ENCODE results near the gene NR1D1. TPM values are rescaled to one million over a fixed set of nuclear protein-coding genes. Genes with fewer than 3 reads are reported as not detected.

Gene NR1D1
- total and polyA plus RNA-seq, 2 of the 13 experiments (the other 11 are each of a cell fraction or from before 2014, with no cell fraction given) = 2.1 to 2.7 TPM

DNA sequence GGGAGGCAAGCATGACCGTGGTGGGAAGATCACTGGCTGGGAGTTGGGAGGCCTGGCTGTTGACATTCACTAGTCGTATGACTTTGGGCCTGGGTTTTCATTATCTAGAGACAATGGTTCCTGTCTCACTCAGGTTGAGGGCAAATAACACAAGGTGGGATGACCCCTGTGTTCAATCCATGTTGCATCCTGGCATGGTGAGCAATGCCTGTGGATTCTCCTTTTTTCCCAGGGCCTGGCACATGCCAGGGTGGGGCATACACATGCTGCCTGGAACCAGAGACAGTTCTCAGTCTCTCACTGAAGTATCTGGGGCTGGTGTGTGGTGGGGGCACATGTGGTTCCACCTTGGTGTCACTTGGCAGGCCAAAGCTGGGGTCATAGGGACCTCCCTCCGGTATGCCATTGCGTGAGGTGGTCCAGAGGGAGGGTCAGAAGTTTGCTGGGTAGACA, 32.2 kb downstream of the NR1D1 start (continued):
- TF ChIP-seq ZNF687 (CRISPR knock-in tag; IDR thresholded peaks at IDR 0.05) = no peak
- TF ChIP-seq ZNF790 (CRISPR knock-in tag; IDR thresholded peaks at IDR 0.05; ENCODE audit: borderline replicate concordance) = no peak
- TF ChIP-seq, protein P1, sequence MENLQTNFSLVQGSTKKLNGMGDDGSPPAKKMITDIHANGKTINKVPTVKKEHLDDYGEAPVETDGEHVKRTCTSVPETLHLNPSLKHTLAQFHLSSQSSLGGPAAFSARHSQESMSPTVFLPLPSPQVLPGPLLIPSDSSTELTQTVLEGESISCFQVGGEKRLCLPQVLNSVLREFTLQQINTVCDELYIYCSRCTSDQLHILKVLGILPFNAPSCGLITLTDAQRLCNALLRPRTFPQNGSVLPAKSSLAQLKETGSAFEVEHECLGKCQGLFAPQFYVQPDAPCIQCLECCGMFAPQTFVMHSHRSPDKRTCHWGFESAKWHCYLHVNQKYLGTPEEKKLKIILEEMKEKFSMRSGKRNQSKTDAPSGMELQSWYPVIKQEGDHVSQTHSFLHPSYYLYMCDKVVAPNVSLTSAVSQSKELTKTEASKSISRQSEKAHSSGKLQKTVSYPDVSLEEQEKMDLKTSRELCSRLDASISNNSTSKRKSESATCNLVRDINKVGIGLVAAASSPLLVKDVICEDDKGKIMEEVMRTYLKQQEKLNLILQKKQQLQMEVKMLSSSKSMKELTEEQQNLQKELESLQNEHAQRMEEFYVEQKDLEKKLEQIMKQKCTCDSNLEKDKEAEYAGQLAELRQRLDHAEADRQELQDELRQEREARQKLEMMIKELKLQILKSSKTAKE (CRISPR knock-in tag; IDR thresholded peaks at IDR 0.05; ENCODE audit: borderline replicate concordance) = no peak

- no peak overlapping the region for H3K27ac ChIP-seq (ENCODE audit: extremely low read length, insufficient read depth, low read length)
- CTCF ChIA-PET (ENCODE audit: low intra/inter-chr PET ratio, low total read pairs) = no interaction called here
- TF ChIP-seq, protein P2, sequence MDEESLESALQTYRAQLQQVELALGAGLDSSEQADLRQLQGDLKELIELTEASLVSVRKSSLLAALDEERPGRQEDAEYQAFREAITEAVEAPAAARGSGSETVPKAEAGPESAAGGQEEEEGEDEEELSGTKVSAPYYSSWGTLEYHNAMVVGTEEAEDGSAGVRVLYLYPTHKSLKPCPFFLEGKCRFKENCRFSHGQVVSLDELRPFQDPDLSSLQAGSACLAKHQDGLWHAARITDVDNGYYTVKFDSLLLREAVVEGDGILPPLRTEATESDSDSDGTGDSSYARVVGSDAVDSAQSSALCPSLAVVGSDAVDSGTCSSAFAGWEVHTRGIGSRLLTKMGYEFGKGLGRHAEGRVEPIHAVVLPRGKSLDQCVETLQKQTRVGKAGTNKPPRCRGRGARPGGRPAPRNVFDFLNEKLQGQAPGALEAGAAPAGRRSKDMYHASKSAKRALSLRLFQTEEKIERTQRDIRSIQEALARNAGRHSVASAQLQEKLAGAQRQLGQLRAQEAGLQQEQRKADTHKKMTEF (CRISPR knock-in tag; IDR thresholded peaks at IDR 0.05) = no peak
- TF ChIP-seq ZNF687 (CRISPR knock-in tag; IDR thresholded peaks at IDR 0.05) = no peak
- TF ChIP-seq, protein P3, sequence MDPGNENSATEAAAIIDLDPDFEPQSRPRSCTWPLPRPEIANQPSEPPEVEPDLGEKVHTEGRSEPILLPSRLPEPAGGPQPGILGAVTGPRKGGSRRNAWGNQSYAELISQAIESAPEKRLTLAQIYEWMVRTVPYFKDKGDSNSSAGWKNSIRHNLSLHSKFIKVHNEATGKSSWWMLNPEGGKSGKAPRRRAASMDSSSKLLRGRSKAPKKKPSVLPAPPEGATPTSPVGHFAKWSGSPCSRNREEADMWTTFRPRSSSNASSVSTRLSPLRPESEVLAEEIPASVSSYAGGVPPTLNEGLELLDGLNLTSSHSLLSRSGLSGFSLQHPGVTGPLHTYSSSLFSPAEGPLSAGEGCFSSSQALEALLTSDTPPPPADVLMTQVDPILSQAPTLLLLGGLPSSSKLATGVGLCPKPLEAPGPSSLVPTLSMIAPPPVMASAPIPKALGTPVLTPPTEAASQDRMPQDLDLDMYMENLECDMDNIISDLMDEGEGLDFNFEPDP (CRISPR knock-in tag; conservative IDR thresholded peaks at IDR 0.05) = no peak
- TF ChIP-seq ZMYM3 (CRISPR knock-in tag; IDR thresholded peaks at IDR 0.05) = 0 out of 2 replicates have a peak, but pooled peaks have one; percentile 23
Observed at GRCh38 chr17:40067710-40068109, 32.7 kb downstream of the NR1D1 start.

More at GRCh38 chr17:40067710-40068109, 32.7 kb downstream of the NR1D1 start:
- Histone ChIP-seq H3K4me1 (ENCODE audit: insufficient read depth, low read length) (peaks cover 91% of the 10 kb centered on the region), H3K79me2 (ENCODE audit: insufficient read depth, low read length) (peaks cover 8% of the 10 kb centered on the region), H3K9ac (ENCODE audit: insufficient read depth, low read depth, low read length) (no peak overlapping the region), H4K20me1 (ENCODE audit: insufficient read depth, low read length) (no peaks in the 10 kb centered on the region), H2AFZ (ENCODE audit: low read length) (no peak overlapping the region), H3K27me3 (ENCODE audit: control insufficient read depth in 1 of 2, insufficient read depth in 2 of 2, low read length in 2 of 2) (no peaks in the 10 kb centered on the region; a peak in 1 of 5 replicates), H3K9me3 (ENCODE audit: low read length) (no peaks in the 10 kb centered on the region), H3K4me3 (replicated peaks in 1 of 3; ENCODE audit: insufficient read depth in 1 of 3, low read depth in 2 of 3, low read length in 3 of 3) (no peak overlapping the region), H3K36me3 (replicated peaks in 1 of 2; ENCODE audit: control insufficient read depth in 1 of 2, insufficient read depth in 2 of 2, low read length in 2 of 2) (no peaks in the 10 kb centered on the region), H3K4me2 (ENCODE audit: low read depth, low read length) (no peak overlapping the region)
- intact Hi-C loops (cut with micrococcal nuclease; ENCODE audit: unreplicated experiment) (no loop called here), in situ Hi-C loops (cut with HindIII; ENCODE audit: extremely low pct_ligation_motif_present, low pct_unique_long_range_greater_than_20kb) (no loop called here)
- POLR2A ChIA-PET = interaction anchor here (1.1 kb wide), 1 partner anchor 33 kb away, joined by 6 read pairs; the partner anchor contains the start of gene NR1D1
- BruUV-seq (replicated peaks) = no TSS peak
- FAIRE-seq (no peak), DNase-seq (ENCODE audit: low spot score) (no peak), ATAC-seq (no peak)
- 98% methylated on average over 7 of the region's 7 CpGs for WGBS (ENCODE audit: low lambda C conversion rate)
